Skeletal muscle tissue (tissue), 4 donors: ENCODE results near the gene PAPOLG. TPM values are rescaled to one million over a fixed set of nuclear protein-coding genes. Genes with fewer than 3 reads are reported as not detected.
"Not testable (repeated sequence)": the region's sequence is repeated elsewhere in the genome, so short reads cannot be mapped to it uniquely, and the experiment has no call there.

Experiments used
- H3K27ac ChIP-seq: one replicate; pipeline ENCODE4 v1.7.0; 2013; ENCODE audit warnings: mild to moderate bottlenecking, low read depth, low read length, inconsistent platforms
- H3K27me3 ChIP-seq, 3 donors: one replicate each; pipeline ENCODE4 v1.7.0; 2013; ENCODE audit warnings: low read length in 3 of 3; ENCODE audit not compliant: control insufficient read depth in 3 of 3, insufficient read depth in 3 of 3
- H3K36me3 ChIP-seq, 3 donors: one replicate each; pipeline ENCODE4 v1.7.0; 2013; ENCODE audit warnings: low read length in 3 of 3; ENCODE audit not compliant: control insufficient read depth in 3 of 3, insufficient read depth in 3 of 3
- H3K4me1 ChIP-seq, 3 donors: one replicate each; pipeline ENCODE4 v1.7.0; 2013; ENCODE audit warnings: low read length in 3 of 3, mild to moderate bottlenecking in 3 of 3; ENCODE audit not compliant: control insufficient read depth in 3 of 3, insufficient read depth in 3 of 3
- H3K4me3 ChIP-seq, 3 donors: one replicate each; pipeline ENCODE4 v1.7.0; 2013; ENCODE audit warnings: low read length in 3 of 3
- H3K9ac ChIP-seq, 3 donors: one replicate each; pipeline ENCODE4 v1.7.0; 2013; ENCODE audit warnings: low read length in 3 of 3, mild to moderate bottlenecking in 3 of 3, moderate library complexity in 2 of 3, low read depth in 1 of 3
- H3K9me3 ChIP-seq, 3 donors: one replicate each; pipeline ENCODE4 v1.7.0; 2013; ENCODE audit warnings: low read length in 3 of 3; ENCODE audit not compliant: control insufficient read depth in 3 of 3
- total RNA-seq: library from RNA; depleted of rRNA; stranded (reverse); fragments of >200 nt; gene quantifications from one replicate; pipeline ENCODE4 v1.2.3, GENCODE V29; 2014
- donor health status: Osteomylitis.

The PAPOLG gene
- total RNA-seq, 1 donor from 2014 or later = 10.4 TPM

GRCh38 chr2:60806595-60806987 is 50.5 kb downstream of the PAPOLG start:
- Histone ChIP-seq H3K9ac (no peak overlapping the region), H3K27me3 (no peaks in the 10 kb centered on the region), H3K27ac (no peak overlapping the region), H3K36me3 (peaks cover 0 to 8% (median 6%) of the 10 kb centered on the region in 3 donors), H3K4me1 (peaks cover 0 to 3% (median 0%) of the 10 kb centered on the region in 3 donors), H3K4me3 (no peak overlapping the region), H3K9me3 (no peaks in the 10 kb centered on the region)

GRCh38 chr2:60806988-60807681 is 51.1 kb downstream of the PAPOLG start:
- Histone ChIP-seq H3K27ac (no peak overlapping the region), H3K4me1 (peaks cover 0 to 3% (median 0%) of the 10 kb centered on the region in 3 donors), H3K9me3 (no peaks in the 10 kb centered on the region), H3K36me3 (peaks cover 0 to 6% (median 4%) of the 10 kb centered on the region in 3 donors), H3K4me3 (no peak overlapping the region), H3K9ac (no peak overlapping the region), H3K27me3 (no peaks in the 10 kb centered on the region)

GRCh38 chr2:60808330-60808801 is 52.3 kb downstream of the PAPOLG start:
- Histone ChIP-seq H3K36me3 (no peaks in the 10 kb centered on the region), H3K27me3 (no peaks in the 10 kb centered on the region), H3K4me1 (peaks cover 0 to 3% (median 0%) of the 10 kb centered on the region in 3 donors), H3K27ac (no peak overlapping the region), H3K9ac (no peak overlapping the region), H3K4me3 (no peak overlapping the region), H3K9me3 (no peaks in the 10 kb centered on the region)

- H3K9me3 ChIP-seq = no peaks in the 10 kb centered on the region
- H3K9ac ChIP-seq = no peak overlapping the region
- no peak overlapping the region for H3K4me3 ChIP-seq
- H3K4me1 ChIP-seq = peaks cover 0 to 3% (median 0%) of the 10 kb centered on the region in 3 donors
- no peak overlapping the region for H3K27ac ChIP-seq
- H3K27me3 ChIP-seq = peaks cover 0 to 3% (median 0%) of the 10 kb centered on the region in 3 donors
- no peaks in the 10 kb centered on the region for H3K36me3 ChIP-seq
These were observed 55.7 kb downstream of the PAPOLG start for GRCh38 chr2:60811491-60812375.

- not testable (repeated sequence) for H3K36me3 ChIP-seq, H3K9me3 ChIP-seq, H3K27ac ChIP-seq, H3K27me3 ChIP-seq, H3K4me1 ChIP-seq, H3K4me3 ChIP-seq, H3K9ac ChIP-seq
These were observed 61.1 kb downstream of the PAPOLG start for GRCh38 chr2:60817191-60817590.

- H3K9me3 ChIP-seq = peaks cover 0 to 3% (median 0%) of the 10 kb centered on the region in 3 donors
- H3K36me3 ChIP-seq = no peaks in the 10 kb centered on the region
- no peak overlapping the region for H3K9ac ChIP-seq
- no peak overlapping the region for H3K4me3 ChIP-seq
- peaks cover 0 to 3% (median 0%) of the 10 kb centered on the region in 3 donors for H3K27me3 ChIP-seq
- H3K27ac ChIP-seq = no peak overlapping the region
- H3K4me1 ChIP-seq = no peaks in the 10 kb centered on the region
These were observed 62.2 kb downstream of the PAPOLG start for GRCh38 chr2:60818272-60818671.

GRCh38 chr2:60819155-60819862 is 63.2 kb downstream of the PAPOLG start:
- H3K27ac ChIP-seq = no peak overlapping the region
- H3K9me3 ChIP-seq = peaks cover 0 to 3% (median 0%) of the 10 kb centered on the region in 3 donors
- H3K27me3 ChIP-seq = peaks cover 0 to 3% (median 0%) of the 10 kb centered on the region in 3 donors

GRCh38 chr2:60819936-60820335 is 63.9 kb downstream of the PAPOLG start:
- Histone ChIP-seq H3K27ac (no peak overlapping the region), H3K36me3 (no peaks in the 10 kb centered on the region), H3K4me3 (no peak overlapping the region), H3K9ac (no peak overlapping the region), H3K4me1 (no peaks in the 10 kb centered on the region), H3K9me3 (peaks cover 0 to 3% (median 0%) of the 10 kb centered on the region in 3 donors), H3K27me3 (peaks cover 0 to 2% (median 0%) of the 10 kb centered on the region in 3 donors)

More at GRCh38 chr2:60819155-60819862, 63.2 kb downstream of the PAPOLG start:
- Histone ChIP-seq H3K4me1 (no peaks in the 10 kb centered on the region), H3K36me3 (no peaks in the 10 kb centered on the region), H3K9ac (no peak overlapping the region), H3K4me3 (no peak overlapping the region)

- no peaks in the 10 kb centered on the region for H3K4me1 ChIP-seq
- no peaks in the 10 kb centered on the region for H3K27me3 ChIP-seq
- no peaks in the 10 kb centered on the region for H3K36me3 ChIP-seq
- H3K9ac ChIP-seq = no peak overlapping the region
- peaks cover 0 to 3% (median 0%) of the 10 kb centered on the region in 3 donors for H3K9me3 ChIP-seq
- no peak overlapping the region for H3K4me3 ChIP-seq
- H3K27ac ChIP-seq = no peak overlapping the region
These were observed 64.5 kb downstream of the PAPOLG start for GRCh38 chr2:60820416-60821132.
